CD8-positive, alpha-beta memory T cell (primary cell): Measurements from ENCODE around the gene PLCB2. TPM values are rescaled to one million over a fixed set of nuclear protein-coding genes. Genes with fewer than 3 reads are reported as not detected.

Experiments used
- CTCF ChIA-PET: fragments of 350-600 bp; sonication (Branson Sonifier 250); formaldehyde crosslinking; loops from one replicate; lab custom pipeline; 2021; ENCODE audit warnings: antibody characterized with exemption; lab: Charles Lee
- POLR2A ChIA-PET: fragments of 350-600 bp; sonication (Branson Sonifier 250); formaldehyde crosslinking; loops from one replicate; lab custom pipeline; 2021; ENCODE audit warnings: antibody characterized with exemption; lab: Charles Lee
- DNase-seq, 5 donors: peaks; one replicate each; pipeline versions ENCODE4 v3.0.0 to v3.0.0-alpha.2; 2020 to 2022; ENCODE audit warnings: mixed read lengths in 1 of 5
- H3K27ac ChIP-seq: one replicate; pipeline ENCODE4 v1.7.0; 2013; ENCODE audit warnings: low read depth, mild to moderate bottlenecking, low read length, moderate library complexity
- H3K27me3 ChIP-seq: 2 replicates; pipeline ENCODE4 v1.7.0; 2013; ENCODE audit warnings: low read length, mild to moderate bottlenecking; ENCODE audit not compliant: insufficient read depth, poor library complexity, severe bottlenecking
- H3K36me3 ChIP-seq: 2 replicates; pipeline ENCODE4 v1.7.0; 2013; ENCODE audit warnings: mild to moderate bottlenecking, low read length, moderate library complexity; ENCODE audit not compliant: insufficient read depth
- H3K4me1 ChIP-seq: 2 replicates; pipeline ENCODE4 v1.7.0; 2013; ENCODE audit warnings: mild to moderate bottlenecking, low read length, moderate library complexity; ENCODE audit not compliant: insufficient read depth
- H3K4me3 ChIP-seq: 2 replicates; pipeline ENCODE4 v1.7.0; 2013; ENCODE audit warnings: mild to moderate bottlenecking, low read length
- H3K9me3 ChIP-seq: 2 replicates; pipeline ENCODE4 v1.7.0; 2013; ENCODE audit warnings: mild to moderate bottlenecking, low read length
- H3K27ac Mint-ChIP-seq, 8 donors: one replicate each; pipeline ENCODE4 v1.8.0; 2020 to 2021; ENCODE audit warnings: mixed read lengths in 8 of 8, mild to moderate bottlenecking in 6 of 8, inconsistent platforms in 3 of 8, moderate library complexity in 3 of 8
- H3K27me3 Mint-ChIP-seq, 2 donors: one replicate each; pipeline ENCODE4 v1.8.0; 2020 to 2021; ENCODE audit warnings: mixed read lengths in 2 of 2, mild to moderate bottlenecking in 1 of 2, moderate library complexity in 1 of 2
- H3K36me3 Mint-ChIP-seq, 3 donors: one replicate each; pipeline ENCODE4 v1.8.0; 2020 to 2021; ENCODE audit warnings: mixed read lengths in 3 of 3, inconsistent platforms in 1 of 3, mild to moderate bottlenecking in 1 of 3
- H3K4me1 Mint-ChIP-seq, 3 donors: one replicate each; pipeline ENCODE4 v1.8.0; 2020 to 2021; ENCODE audit warnings: mixed read lengths in 3 of 3, inconsistent platforms in 1 of 3, mild to moderate bottlenecking in 1 of 3
- H3K4me3 Mint-ChIP-seq, 7 donors: one replicate each; pipeline ENCODE4 v1.8.0; 2020 to 2021; ENCODE audit warnings: mixed read lengths in 7 of 7, mild to moderate bottlenecking in 6 of 7, moderate library complexity in 4 of 7, inconsistent platforms in 2 of 7
- H3K9me3 Mint-ChIP-seq, 5 donors: one replicate each; pipeline ENCODE4 v1.8.0; 2020 to 2022; ENCODE audit warnings: mixed read lengths in 5 of 5, mild to moderate bottlenecking in 3 of 5, moderate library complexity in 2 of 5, inconsistent platforms in 1 of 5
- polyA plus RNA-seq: library from polyadenylated mRNA; unstranded; fragments of 300-500 nt; fragmentation: Illumina TruSeq; gene quantifications from one replicate; pipeline ENCODE4 v1.2.3, GENCODE V29; 2021
- total RNA-seq, 2 experiments: library from RNA; stranded (reverse); gene quantifications; one replicate each; pipeline ENCODE4 v1.2.3, GENCODE V29; 2021

The PLCB2 gene
- total and polyA plus RNA-seq, 3 experiments from 2014 or later: 34.8 to 57.7 (median 57.3) TPM

DNA sequence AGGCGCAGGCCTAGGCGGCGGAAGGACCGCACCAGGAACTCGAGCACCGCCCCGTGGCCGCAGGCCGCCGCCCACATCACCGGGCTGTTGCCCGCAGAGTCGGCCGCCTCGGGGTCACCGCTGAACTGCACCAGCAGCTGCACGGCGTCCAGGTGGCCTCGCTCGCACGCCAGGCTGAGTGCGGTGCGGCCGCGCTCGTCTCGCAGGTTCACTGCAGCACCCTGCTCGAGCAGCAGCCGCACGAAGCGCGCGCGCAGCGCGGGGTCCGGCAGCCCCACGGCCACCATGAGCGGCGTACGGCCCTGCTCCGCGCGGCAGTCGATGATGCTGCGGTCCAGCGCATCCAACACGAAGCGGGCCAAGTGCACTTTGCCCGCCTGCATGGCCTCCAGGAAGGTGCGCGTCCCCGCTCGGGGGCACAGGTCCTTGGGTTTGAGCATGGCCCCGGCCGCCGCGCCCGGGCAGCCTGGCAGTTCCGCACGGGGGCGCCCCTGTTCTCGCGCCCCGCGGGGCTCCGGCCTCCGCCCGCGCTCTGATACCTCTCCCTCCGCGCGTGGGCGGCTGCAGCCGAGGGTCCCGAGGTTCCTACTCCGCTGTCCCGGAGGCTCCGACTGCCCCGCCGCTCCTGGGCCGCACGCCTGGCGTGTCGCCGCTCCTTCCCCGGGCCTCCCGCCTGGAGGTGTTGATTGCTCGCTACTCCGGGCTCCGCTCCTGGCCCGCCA, 25.4 kb downstream of the PLCB2 start:
- POLR2A ChIA-PET: interaction anchor here (1.0 to 1.8 kb wide), 2 partner anchors 25 to 41 kb away, joined by 4 to 8 read pairs; partner anchors contain the start of gene PLCB2
- no peak overlapping the region for H3K27ac ChIP-seq

DNA sequence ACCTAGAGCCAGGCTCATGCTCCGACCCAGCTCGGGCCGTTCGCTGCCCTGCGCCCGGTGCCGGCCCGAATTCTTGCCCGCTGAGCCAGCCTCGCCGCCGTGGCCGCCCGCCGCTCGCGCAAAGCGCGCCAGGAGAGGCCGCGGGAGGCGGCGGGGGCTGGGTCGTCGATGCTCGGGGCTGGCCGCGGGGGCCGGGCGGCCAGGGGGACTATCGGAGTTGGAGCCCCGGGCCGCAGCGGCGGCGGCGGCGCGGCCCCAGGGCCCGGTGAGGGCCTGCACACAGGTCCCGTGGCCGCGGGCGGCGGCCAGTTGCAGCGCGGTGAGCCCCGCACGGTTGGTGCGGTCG, 26.0 kb downstream of the PLCB2 start:
- no peaks in the 10 kb centered on the region for H3K36me3 ChIP-seq
- H3K4me3 ChIP-seq: peak overlapping the region; percentile 64
- Mint-ChIP-seq H3K4me1 (peaks cover 3 to 9% (median 4%) of the 10 kb centered on the region in 3 donors), H3K4me3 (no peak overlapping the region), H3K27me3 (peaks cover 7 to 38% of the 10 kb centered on the region in 2 donors), H3K27ac (no peak overlapping the region), H3K36me3 (no peaks in the 10 kb centered on the region), H3K9me3 (no peaks in the 10 kb centered on the region)
- H3K4me1 ChIP-seq: peaks cover 6% of the 10 kb centered on the region
- ChIA-PET CTCF (interaction anchor here (2.2 to 3.7 kb wide), 4 partner anchors 8 to 56 kb away, joined by 7 to 31 read pairs (median 18); partner anchors contain the start of genes INAFM2 and PLCB2), POLR2A (no interaction called here)
- H3K27me3 ChIP-seq: peaks cover 26% of the 10 kb centered on the region
- no peaks in the 10 kb centered on the region for H3K9me3 ChIP-seq
- DNase-seq: no peak
- no peak overlapping the region for H3K27ac ChIP-seq

More for the DNA sequence above, 25.4 kb downstream of the PLCB2 start:
- H3K4me3 ChIP-seq: peak overlapping the region; percentile 64
- H3K9me3 Mint-ChIP-seq: no peaks in the 10 kb centered on the region
- H3K36me3 ChIP-seq: no peaks in the 10 kb centered on the region
- H3K36me3 Mint-ChIP-seq: peaks cover 0 to 5% (median 0%) of the 10 kb centered on the region in 3 donors
- H3K27me3 Mint-ChIP-seq: peaks cover 7 to 33% of the 10 kb centered on the region in 2 donors
- H3K4me1 ChIP-seq: peaks cover 6% of the 10 kb centered on the region
- no peak overlapping the region for H3K27ac Mint-ChIP-seq
- DNase-seq: peak; percentile 30 to 69 (median 44)
- H3K9me3 ChIP-seq: no peaks in the 10 kb centered on the region
- CTCF ChIA-PET: interaction anchor here (1.0 to 3.7 kb wide), 10 partner anchors 9 to 88 kb away, joined by 3 to 31 read pairs (median 6); partner anchors contain the start of genes INAFM2 and PLCB2
- peak overlapping the region; percentile 55 to 85 (median 64) for H3K4me3 Mint-ChIP-seq
- H3K27me3 ChIP-seq: peaks cover 26% of the 10 kb centered on the region
- peaks cover 3 to 9% (median 4%) of the 10 kb centered on the region in 3 donors for H3K4me1 Mint-ChIP-seq

DNA sequence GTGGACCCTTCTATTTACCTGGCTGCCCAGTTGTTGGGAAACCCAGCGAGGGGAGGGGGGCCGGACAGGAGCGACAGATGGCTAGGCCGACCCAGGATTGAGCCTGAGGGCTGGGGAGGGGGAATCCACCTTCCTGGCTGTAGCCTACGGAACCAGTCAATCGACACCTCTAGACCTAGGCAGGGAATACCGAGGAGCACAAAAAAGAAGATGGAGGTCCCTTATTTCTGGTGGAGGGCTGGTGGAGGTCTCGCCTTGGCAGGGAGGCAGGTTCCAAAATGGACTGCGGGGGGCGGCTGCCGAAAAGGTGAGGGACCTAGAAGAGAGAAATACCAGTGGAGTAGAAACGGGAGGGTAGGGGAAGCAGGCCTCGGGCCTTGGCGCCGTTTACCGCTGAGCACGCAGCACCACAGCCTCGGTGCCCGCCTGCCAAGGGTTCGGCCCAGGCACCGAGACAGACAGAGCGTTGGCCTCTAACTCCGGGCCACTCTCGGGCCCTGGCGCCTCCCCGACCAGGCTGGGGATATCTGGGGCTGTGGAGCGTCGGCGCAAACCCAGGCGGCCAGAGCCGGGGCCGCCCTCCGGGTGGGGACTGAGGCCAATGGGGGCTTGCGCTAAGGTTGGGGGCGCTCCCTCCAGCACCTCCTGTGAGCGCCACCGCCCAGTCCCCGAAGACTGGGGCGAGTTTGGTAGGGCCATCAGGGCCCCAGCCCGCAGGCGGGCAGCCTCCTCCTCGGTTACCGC, 26.5 kb downstream of the PLCB2 start:
- H3K36me3 ChIP-seq: no peaks in the 10 kb centered on the region
- Mint-ChIP-seq H3K27ac (no peak overlapping the region), H3K4me1 (peaks cover 3 to 9% (median 4%) of the 10 kb centered on the region in 3 donors), H3K9me3 (no peaks in the 10 kb centered on the region), H3K36me3 (no peaks in the 10 kb centered on the region), H3K27me3 (peaks cover 7 to 39% of the 10 kb centered on the region in 2 donors), H3K4me3 (peak overlapping the region in 6 of 7 donors; percentile 40 to 63 (median 56))
- DNase-seq: no peak
- no peaks in the 10 kb centered on the region for H3K9me3 ChIP-seq
- POLR2A ChIA-PET: no interaction called here
- H3K27me3 ChIP-seq: peaks cover 26% of the 10 kb centered on the region
- no peak overlapping the region for H3K27ac ChIP-seq
- CTCF ChIA-PET: interaction anchor here (1.3 to 12.2 kb wide), 11 partner anchors 15 to 236 kb away, joined by 4 to 268 read pairs (median 21); partner anchors contain the start of genes CCDC9B, INAFM2 and PLCB2
- no peak overlapping the region for H3K4me3 ChIP-seq
- H3K4me1 ChIP-seq: peaks cover 6% of the 10 kb centered on the region

DNA sequence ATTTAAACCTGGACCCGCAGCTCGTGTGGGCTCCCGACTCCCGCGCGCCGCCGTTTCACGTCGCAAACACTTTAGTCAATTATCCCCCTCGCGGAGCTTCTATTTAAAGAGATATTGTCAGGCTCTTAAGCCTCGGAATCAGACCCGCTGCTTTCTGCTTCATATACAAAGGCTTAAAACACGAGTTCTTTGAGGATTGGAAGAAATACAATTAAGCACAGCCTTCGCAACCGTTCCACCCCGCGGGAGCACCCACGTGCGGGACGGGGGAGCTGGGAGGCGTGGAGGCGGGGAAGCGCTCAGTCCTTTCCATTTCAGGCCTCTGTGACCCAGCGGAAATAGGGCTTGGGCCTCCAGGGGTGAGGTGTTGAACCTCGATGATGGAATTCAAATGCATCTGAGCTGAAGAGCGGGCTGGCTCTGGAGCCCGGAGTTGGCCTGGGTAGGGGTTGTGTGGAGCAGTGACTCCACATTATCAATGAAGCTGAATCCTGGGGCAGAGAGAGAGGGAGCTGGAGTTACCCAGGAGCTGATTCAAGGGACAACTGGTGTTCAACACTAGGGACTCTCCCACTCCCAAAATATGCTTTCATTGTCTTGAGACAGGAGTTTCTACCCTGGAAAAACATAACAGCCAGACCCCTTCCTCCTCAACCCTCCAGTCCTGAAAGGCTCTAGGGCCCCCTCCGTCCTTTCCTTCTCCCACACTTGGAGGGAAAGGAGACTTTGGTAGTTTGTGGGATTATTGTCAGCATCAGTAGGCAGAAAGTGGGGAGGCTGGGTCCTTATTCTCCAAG, 27.3 kb downstream of the PLCB2 start:
- DNase-seq: no peak
- H3K4me1 ChIP-seq: peaks cover 6% of the 10 kb centered on the region
- Mint-ChIP-seq H3K9me3 (no peaks in the 10 kb centered on the region), H3K4me1 (peaks cover 3 to 9% (median 4%) of the 10 kb centered on the region in 3 donors), H3K36me3 (no peaks in the 10 kb centered on the region), H3K27me3 (peaks cover 7 to 39% of the 10 kb centered on the region in 2 donors), H3K4me3 (peak overlapping the region in 5 of 7 donors; percentile 45 to 59 (median 52)), H3K27ac (no peak overlapping the region)
- peaks cover 26% of the 10 kb centered on the region for H3K27me3 ChIP-seq
- ChIA-PET POLR2A (interaction anchor here (0.9 kb wide), 1 partner anchor 27 kb away, joined by 3 read pairs; the partner anchor contains the start of gene PLCB2), CTCF (interaction anchor here (0.9 to 12.2 kb wide), 13 partner anchors 11 to 236 kb away, joined by 3 to 268 read pairs (median 6); partner anchors contain the start of genes CCDC9B, INAFM2 and PLCB2)
- no peak overlapping the region for H3K4me3 ChIP-seq
- no peaks in the 10 kb centered on the region for H3K36me3 ChIP-seq
- H3K9me3 ChIP-seq: no peaks in the 10 kb centered on the region
- no peak overlapping the region for H3K27ac ChIP-seq

DNA sequence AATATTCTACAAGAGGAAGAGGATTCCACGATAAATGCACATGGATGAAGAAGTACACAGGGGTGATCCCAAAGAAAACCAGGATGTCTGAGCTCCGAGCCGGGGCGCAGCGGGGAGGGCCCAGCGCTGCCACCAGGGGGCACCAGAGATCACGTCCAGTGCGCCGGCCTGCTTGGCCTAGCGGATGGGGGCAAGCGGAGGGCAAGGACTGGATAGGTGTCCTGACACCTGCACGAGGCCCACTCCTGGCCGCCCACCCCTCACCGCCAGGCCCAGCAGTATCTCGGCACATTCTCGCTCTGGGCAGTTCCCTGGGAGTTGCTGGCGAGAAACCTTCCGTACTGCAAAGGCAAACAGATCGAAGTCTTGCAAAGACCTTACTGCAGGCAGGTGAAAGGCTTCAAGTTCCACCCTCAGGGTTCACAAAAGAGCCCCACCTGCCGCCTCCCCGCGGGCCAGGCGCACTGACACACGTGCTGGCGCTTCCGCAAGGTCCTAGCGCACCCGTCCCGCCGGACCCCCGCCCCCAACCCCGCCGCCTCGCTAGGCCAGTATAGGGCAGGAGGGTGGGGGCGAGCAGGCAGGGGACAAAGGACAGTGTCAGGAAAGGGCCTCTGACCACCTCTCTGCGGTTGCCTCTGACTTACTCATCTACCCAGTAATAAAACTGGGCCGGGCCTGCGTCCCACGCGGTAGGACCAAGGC, 28.1 kb downstream of the PLCB2 start:
- Mint-ChIP-seq H3K27me3 (peaks cover 7 to 39% of the 10 kb centered on the region in 2 donors), H3K4me3 (peak overlapping the region in 2 of 7 donors; percentile 41 to 59), H3K27ac (no peak overlapping the region), H3K9me3 (no peaks in the 10 kb centered on the region), H3K36me3 (no peaks in the 10 kb centered on the region), H3K4me1 (peaks cover 4 to 13% (median 5%) of the 10 kb centered on the region in 3 donors)
- H3K36me3 ChIP-seq: no peaks in the 10 kb centered on the region
- H3K27me3 ChIP-seq: peaks cover 26% of the 10 kb centered on the region
- CTCF ChIA-PET: interaction anchor here (0.6 to 12.2 kb wide), 47 partner anchors 10 to 689 kb away, joined by 3 to 268 read pairs (median 4); partner anchors contain the start of genes CCDC9B, FSIP1, INAFM2 and IVD
- POLR2A ChIA-PET: interaction anchor here (0.7 to 1.0 kb wide), 4 partner anchors 28 to 44 kb away, joined by 3 to 4 read pairs (median 3); partner anchors contain the start of genes INAFM2 and PLCB2
- no peak overlapping the region for H3K4me3 ChIP-seq
- no peaks in the 10 kb centered on the region for H3K9me3 ChIP-seq
- peak; percentile 49 to 74 (median 66) for DNase-seq
- H3K27ac ChIP-seq: no peak overlapping the region
- peaks cover 6% of the 10 kb centered on the region for H3K4me1 ChIP-seq

DNA sequence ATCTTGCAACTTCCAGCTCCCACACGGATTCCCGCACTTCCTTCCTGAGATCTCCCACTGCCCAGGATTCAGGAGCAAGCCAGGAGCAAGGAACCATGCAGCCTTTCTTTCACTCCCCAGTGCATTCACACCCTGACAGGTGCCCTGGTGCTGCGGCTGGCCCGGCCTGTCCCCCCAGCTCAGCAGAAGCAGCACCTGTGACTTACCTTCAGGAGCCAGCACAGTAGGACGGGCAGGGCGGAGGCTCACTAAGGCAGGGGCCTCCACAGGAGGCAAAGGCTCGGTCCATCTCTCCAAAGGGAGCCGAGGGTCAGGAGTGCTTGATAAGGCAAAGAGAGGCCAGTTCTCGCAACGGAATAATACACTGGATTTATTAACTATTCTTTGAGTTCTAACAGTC, 29.7 kb downstream of the PLCB2 start:
- CTCF ChIA-PET: interaction anchor here (1.0 to 12.2 kb wide), 13 partner anchors 12 to 235 kb away, joined by 3 to 268 read pairs (median 12); partner anchors contain the start of genes CCDC9B and PLCB2
- peaks cover 6% of the 10 kb centered on the region for H3K4me1 ChIP-seq
- DNase-seq: no peak
- no peaks in the 10 kb centered on the region for H3K36me3 ChIP-seq
- H3K4me3 ChIP-seq: no peak overlapping the region
- peaks cover 26% of the 10 kb centered on the region for H3K27me3 ChIP-seq
- POLR2A ChIA-PET: no interaction called here
- H3K9me3 Mint-ChIP-seq: no peaks in the 10 kb centered on the region
- H3K27ac ChIP-seq: no peak overlapping the region
- H3K4me3 Mint-ChIP-seq: peak overlapping the region in 1 of 7 donors; percentile 10
- H3K4me1 Mint-ChIP-seq: peaks cover 4 to 10% (median 5%) of the 10 kb centered on the region in 3 donors
- H3K27me3 Mint-ChIP-seq: peaks cover 7 to 39% of the 10 kb centered on the region in 2 donors
- H3K27ac Mint-ChIP-seq: no peak overlapping the region
- H3K36me3 Mint-ChIP-seq: no peaks in the 10 kb centered on the region
- H3K9me3 ChIP-seq: no peaks in the 10 kb centered on the region
